GM12878 (cell line): Measurements from ENCODE around the gene ISY1. TPM values are rescaled to one million over a fixed set of nuclear protein-coding genes. Genes with fewer than 3 reads are reported as not detected.

Source experiments
- ATAC-seq: fragments of 200-7000 bp; cut with Tn5 transposase; 3 replicates; pipeline ENCODE4 v1.9.1; 2020; ENCODE audit warnings: mild to moderate bottlenecking, moderate library complexity
- BruUV-seq: library from RNA; stranded (reverse); fragments of 400-500 nt; replicated peaks from 2 replicates; lab custom pipeline; 2021; lab: Mats Ljungman, UMichigan
- CTCF ChIA-PET: fragments of 300-600 bp; sonication (Branson Sonifier 250); formaldehyde crosslinking; extraction: SDS; loops from one replicate; lab custom pipeline; 2021; ENCODE audit warnings: inconsistent platforms; lab: Yijun Ruan, JAX
- POLR2A ChIA-PET: fragments of 350-600 bp; formaldehyde crosslinking; extraction: SDS; loops from one replicate; lab custom pipeline; 2021; ENCODE audit warnings: inconsistent platforms; lab: Charles Lee
- RAD21 ChIA-PET: fragments of 300-600 bp; sonication (Branson Sonifier 250); formaldehyde crosslinking; loops from one replicate; lab custom pipeline; 2023; ENCODE audit warnings: antibody characterized with exemption; ENCODE audit not compliant: unreplicated experiment; lab: Charles Lee
- SMC1A ChIA-PET: fragments of 300-600 bp; sonication (Branson Sonifier 250); formaldehyde crosslinking; loops from one replicate; lab custom pipeline; 2023; ENCODE audit not compliant: unreplicated experiment, uncharacterized antibody; lab: Charles Lee
- DNase-seq: peaks from one replicate; pipeline ENCODE4 v3.0.0-alpha.2; 2011; ENCODE audit warnings: low read depth, low spot score
- FAIRE-seq: peaks from 3 replicates; lab custom pipeline; 2011; peaks lifted over from hg19 to GRCh38; lab: Jason Lieb, UNC
- H2AFZ ChIP-seq: 2 replicates; pipeline ENCODE4 v1.6.0; 2011; ENCODE audit warnings: low read depth, low read length, control low read depth; ENCODE audit not compliant: control insufficient read depth
- H3K27ac ChIP-seq: 2 replicates; pipeline ENCODE4 v1.5.1; 2011; ENCODE audit warnings: control low read depth; ENCODE audit not compliant: control insufficient read depth, insufficient read depth
- H3K27me3 ChIP-seq, 2 experiments: replicated peaks in 1 of 2; 2 replicates each; pipeline versions ENCODE4 v1.6.0 to v1.6.1; 2011; ENCODE audit warnings: low read length in 1 of 2; ENCODE audit not compliant: control insufficient read depth in 2 of 2, insufficient read depth in 2 of 2
- H3K36me3 ChIP-seq, 2 experiments: 2 replicates each; pipeline ENCODE4 v1.5.1; 2011; ENCODE audit warnings: low read length in 1 of 2; ENCODE audit not compliant: control insufficient read depth in 2 of 2, insufficient read depth in 2 of 2
- H3K4me1 ChIP-seq: 2 replicates; pipeline ENCODE4 v1.6.1; 2011; ENCODE audit warnings: mild to moderate bottlenecking, low read length, moderate library complexity, mixed read lengths; ENCODE audit not compliant: control insufficient read depth, insufficient read depth
- H3K4me2 ChIP-seq: 2 replicates; pipeline ENCODE4 v1.6.0; 2011; ENCODE audit warnings: control low read depth; ENCODE audit not compliant: control insufficient read depth, insufficient read depth
- H3K4me3 ChIP-seq: fragments of 200-600 bp; sonication (generic); 2 replicates; pipeline ENCODE4 v1.5.1; 2016
- H3K79me2 ChIP-seq: 2 replicates; pipeline ENCODE4 v1.6.0; 2011; ENCODE audit warnings: low read length; ENCODE audit not compliant: control insufficient read depth, insufficient read depth
- H3K9ac ChIP-seq: 2 replicates; pipeline ENCODE4 v1.8.0; 2011; ENCODE audit warnings: low read length, control low read depth, mixed read lengths; ENCODE audit not compliant: control insufficient read depth, insufficient read depth
- H3K9me3 ChIP-seq: replicated peaks from 3 replicates; pipeline ENCODE4 v1.5.1; 2011; ENCODE audit warnings: mild to moderate bottlenecking, low read length; ENCODE audit not compliant: control insufficient read depth, insufficient read depth
- H4K20me1 ChIP-seq: 2 replicates; pipeline ENCODE4 v1.6.0; 2011; ENCODE audit not compliant: control insufficient read depth, insufficient read depth
- BRCA1 ChIP-seq: IDR thresholded peaks from 2 replicates; pipeline ENCODE4 v1.6.1; 2011; ENCODE audit warnings: low read depth, low read length, improper control_type of control experiment
- DPF2 ChIP-seq: fragments of 450-650 bp; IDR thresholded peaks from 2 replicates; pipeline ENCODE4 v1.6.1; 2017; ENCODE audit warnings: mild to moderate bottlenecking
- E2F4 ChIP-seq: IDR thresholded peaks from 2 replicates; pipeline ENCODE4 v1.6.1; 2012; ENCODE audit warnings: low read depth, low read length, improper control_type of control experiment
- E2F8 ChIP-seq: fragments of 450-650 bp; IDR thresholded peaks from 2 replicates; pipeline ENCODE4 v1.6.1; 2018; ENCODE audit warnings: mild to moderate bottlenecking, low read depth, moderate library complexity; ENCODE audit not compliant: partially characterized antibody
- EED ChIP-seq: sonication (generic); IDR thresholded peaks from 2 replicates; pipeline ENCODE4 v1.6.1; 2016; ENCODE audit warnings: antibody characterized with exemption, low read depth
- FOXM1 ChIP-seq: IDR thresholded peaks from 2 replicates; pipeline ENCODE4 v1.6.1; 2012; ENCODE audit warnings: low read depth, mild to moderate bottlenecking, inconsistent platforms, low read length, moderate library complexity
- HDGF ChIP-seq: fragments of 450-650 bp; IDR thresholded peaks from 2 replicates; pipeline ENCODE4 v1.6.1; 2016; ENCODE audit warnings: antibody characterized with exemption
- RCOR1 ChIP-seq: conservative IDR thresholded peaks from 2 replicates; pipeline ENCODE4 v1.6.1; 2012; ENCODE audit warnings: low read depth, low read length, improper control_type of control experiment
- WGBS: methylation state at CpG from one replicate; pipeline ENCODE4 v1.1.6; 2016; ENCODE audit warnings: low lambda C conversion rate; ENCODE audit not compliant: insufficient replicate concordance, insufficient coverage; ENCODE audit errors: missing lambda C conversion rate; 5-methylcytosine and 5-hydroxymethylcytosine counted together
- in situ Hi-C: fragments of 300-500 bp; cut with MboI; formaldehyde crosslinking; loops from 9 replicates; pipeline ENCODE4 v1.14.3; 2018; ENCODE audit warnings: mixed read lengths
- intact Hi-C: fragments of 100-400 bp; cut with micrococcal nuclease; formaldehyde crosslinking; loops from one replicate; pipeline ENCODE4 v1.14.2; 2022; ENCODE audit not compliant: unreplicated experiment
- polyA plus RNA-seq, 11 experiments: library from polyadenylated mRNA; depleted of rRNA in 4 of 11; unstranded in 6 of 11; stranded (reverse) in 5 of 11; fragments of >200 nt; fragmentation: Nextera tagmentation in 4 of 11; fragmentation: Illumina TruSeq in 1 of 11; extraction: Ambion mirVana in 4 of 11; extraction: Trizol in 1 of 11; gene quantifications; 1 replicate in 1 of 11; 2 replicates in 10 of 11; pipeline versions ENCODE4 v1.2.1 to v1.2.3, GENCODE V29; 2011 to 2016; ENCODE audit warnings: inconsistent platforms in 2 of 11, missing spikeins in 2 of 11, low read depth in 1 of 11
- total RNA-seq, 4 experiments: library from RNA; depleted of rRNA in 3 of 4; stranded (reverse); fragments of >200 nt in 3 of 4; fragmentation: Illumina TruSeq in 1 of 4; extraction: Trizol in 1 of 4; gene quantifications; 2 replicates each; pipeline versions ENCODE4 v1.2.1 to v1.2.3, GENCODE V29; 2013 to 2021

The ISY1 gene
- total and polyA plus RNA-seq, 10 of the 15 experiments (the other 5 are each of a cell fraction or from before 2014, with no cell fraction given), result 28.3 to 72.2 (median 44.7) TPM

GRCh38 chr3:129116482-129116946 is 44.3 kb downstream of the ISY1 start (continued):
- no peak for TF ChIP-seq E2F8

GRCh38 chr3:129114455-129114854 is 46.4 kb downstream of the ISY1 start:
- ATAC-seq, result no peak
- no TSS peak for BruUV-seq
- CTCF ChIA-PET, result interaction anchor here (1.5 kb wide), 1 partner anchor 61 kb away, joined by 4 read pairs; no protein-coding TSS in a partner anchor
- in situ Hi-C loops, result no loop called here
- H2AFZ ChIP-seq, result no peak overlapping the region
- TF ChIP-seq HDGF, result no peak
- TF ChIP-seq DPF2, result no peak
- no peak for TF ChIP-seq RCOR1
- TF ChIP-seq EED, result no peak
- no peak for TF ChIP-seq E2F4
- TF ChIP-seq BRCA1, result no peak
- no peak for TF ChIP-seq FOXM1
- TF ChIP-seq, all 136 proteins: peak for 0
- WGBS, result 88% methylated on average over 6 of the region's 6 CpGs
- H3K27me3 ChIP-seq, result no peaks in the 10 kb centered on the region
- ChIA-PET RAD21 (no interaction called here), SMC1A (no interaction called here), POLR2A (interaction anchor here (0.6 kb wide), 1 partner anchor 119 kb away, joined by 3 read pairs; no protein-coding TSS in a partner anchor)
- H3K4me2 ChIP-seq, result no peak overlapping the region
- no peaks in the 10 kb centered on the region for H4K20me1 ChIP-seq
- H3K4me3 ChIP-seq, result no peak overlapping the region
- no peak overlapping the region for H3K27ac ChIP-seq
- H3K36me3 ChIP-seq, result 0 out of 4 replicates have a peak, but pooled peaks cover 0 to 3% of the 10 kb centered on the region in 2 experiments
- no peaks in the 10 kb centered on the region for H3K9me3 ChIP-seq
- peaks cover 4% of the 10 kb centered on the region for H3K4me1 ChIP-seq
- DNase-seq (no peak), FAIRE-seq (no peak)
- intact Hi-C loops, result no loop called here
- H3K9ac ChIP-seq, result no peak overlapping the region
- peaks cover 12% of the 10 kb centered on the region for H3K79me2 ChIP-seq
